ENCODE measurements around the gene LTO1.

Gene LTO1

DNA sequence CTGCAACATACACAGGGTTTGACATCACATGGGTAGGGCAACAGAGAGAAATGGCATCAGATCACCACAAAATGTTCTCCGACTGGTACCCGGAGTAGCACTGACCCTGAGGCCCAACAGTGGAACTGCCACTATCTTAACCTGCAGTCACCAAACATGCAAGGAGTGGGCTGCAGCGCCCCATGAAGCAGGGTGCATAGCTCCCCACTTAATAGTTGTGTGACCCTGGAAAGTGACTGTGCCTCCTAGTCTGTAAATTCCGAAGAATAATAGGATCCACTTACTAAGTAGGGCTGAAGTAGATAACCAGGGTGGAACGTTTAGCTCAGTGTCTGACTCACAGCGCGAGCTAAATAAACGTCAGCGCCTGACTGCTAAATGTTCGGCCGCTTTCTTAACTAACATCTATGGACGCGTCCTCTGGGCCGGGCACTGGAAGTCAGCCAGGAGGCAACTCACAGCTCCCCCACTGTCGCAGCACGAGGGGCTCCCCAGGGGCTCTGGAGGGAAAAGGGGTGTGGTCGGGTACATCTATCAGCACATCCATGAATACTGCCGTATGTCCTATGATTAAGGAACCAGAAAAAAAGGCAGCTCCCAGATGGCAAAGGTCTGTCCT is 777 bp downstream of the LTO1 start:
- DNase-seq, result no peak

DNA sequence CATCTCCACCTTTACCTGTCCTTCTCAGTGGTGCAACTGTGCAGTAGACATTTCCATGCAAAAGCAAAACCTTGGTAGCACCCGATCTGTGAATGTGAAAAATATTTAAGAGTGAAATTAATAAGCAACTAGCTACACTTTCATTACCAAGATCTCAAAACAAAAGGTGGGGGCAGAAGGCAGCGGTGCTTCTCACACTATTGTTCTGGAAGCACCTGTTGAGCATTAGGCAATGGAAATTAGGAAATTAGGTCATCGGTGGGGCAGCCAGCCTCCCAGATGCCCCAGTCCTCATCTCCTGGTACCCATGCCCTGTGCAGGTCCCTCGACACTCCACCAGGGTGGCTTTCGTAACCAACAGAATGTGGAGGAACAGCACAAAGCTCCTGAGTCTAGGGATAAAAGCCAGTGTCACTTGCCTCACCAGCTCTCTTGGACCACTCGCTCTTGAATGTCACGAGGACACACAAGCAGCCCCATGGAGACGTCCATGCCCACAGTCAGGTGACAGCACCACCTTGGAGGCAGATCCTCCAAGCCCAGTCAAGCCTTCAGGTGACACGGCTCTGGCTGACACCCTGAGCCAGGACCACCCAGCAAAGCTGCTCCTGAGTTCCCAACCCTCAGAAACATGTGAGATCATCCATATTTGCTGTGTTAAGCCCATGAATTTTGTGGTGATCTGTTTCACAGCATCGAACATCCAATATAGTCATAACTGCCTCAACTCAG is 3.3 kb downstream of the LTO1 start:
- DNase-seq, result no peak

DNA sequence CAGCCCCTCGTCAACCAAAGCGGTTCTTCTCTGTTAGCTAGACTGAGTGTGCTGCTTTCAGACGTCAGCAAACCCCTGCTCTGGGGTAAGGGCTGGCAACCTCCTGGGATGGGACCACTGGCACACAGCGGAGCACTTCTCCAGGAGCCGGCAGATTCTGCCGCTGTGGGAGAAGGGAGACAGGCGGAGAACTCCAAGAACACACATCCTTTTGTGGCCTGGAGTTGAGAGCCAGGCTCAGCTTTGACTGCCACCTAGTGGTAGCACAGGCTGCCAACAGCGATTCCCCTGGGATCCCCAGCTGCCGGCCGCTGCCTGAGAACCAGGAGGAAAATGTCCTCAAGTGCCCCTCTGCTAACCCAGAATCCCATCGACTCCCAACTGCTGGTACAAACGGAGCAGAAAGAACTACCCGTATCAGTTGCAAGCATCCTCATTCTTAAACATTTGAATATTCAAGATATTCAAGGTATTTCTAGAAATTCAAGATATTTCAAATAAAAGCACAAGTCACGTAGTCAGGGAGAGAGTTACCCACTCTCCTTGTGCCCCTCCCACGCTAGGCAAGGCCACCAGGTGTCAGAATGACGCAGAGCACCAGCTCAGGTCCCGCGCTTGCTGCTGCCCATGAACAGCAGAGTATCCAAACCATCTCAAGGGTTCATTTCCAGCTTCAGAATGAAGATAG is 4.9 kb downstream of the LTO1 start:
- DNase-seq, result peak; percentile 60

DNA sequence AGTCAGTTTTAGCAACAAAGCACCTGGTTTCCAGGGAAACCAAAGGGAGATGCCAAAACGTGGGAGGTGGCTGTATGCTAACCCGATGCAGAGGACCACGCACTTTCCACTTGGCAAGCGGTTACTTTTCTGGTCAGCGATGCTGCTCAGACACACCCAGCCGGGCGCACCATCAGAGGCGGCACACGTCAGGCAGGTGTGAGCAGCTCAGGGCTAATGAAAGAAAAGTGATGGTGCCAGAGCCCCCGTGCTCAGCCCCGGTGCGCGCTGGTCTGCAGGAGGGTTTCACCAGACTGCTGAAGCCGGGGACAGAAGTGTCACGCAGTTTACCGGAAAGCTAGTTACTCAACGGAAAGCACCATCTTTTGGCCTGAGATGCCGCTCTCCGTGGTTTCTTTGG is 5.7 kb downstream of the LTO1 start:
- DNase-seq, result no peak

GRCh38 chr11:69667619-69668604 is 7.2 kb downstream of the LTO1 start:
- no peak for DNase-seq

- DNase-seq, result no peak
These were observed 8.2 kb downstream of the LTO1 start for GRCh38 chr11:69666752-69667536.

DNA sequence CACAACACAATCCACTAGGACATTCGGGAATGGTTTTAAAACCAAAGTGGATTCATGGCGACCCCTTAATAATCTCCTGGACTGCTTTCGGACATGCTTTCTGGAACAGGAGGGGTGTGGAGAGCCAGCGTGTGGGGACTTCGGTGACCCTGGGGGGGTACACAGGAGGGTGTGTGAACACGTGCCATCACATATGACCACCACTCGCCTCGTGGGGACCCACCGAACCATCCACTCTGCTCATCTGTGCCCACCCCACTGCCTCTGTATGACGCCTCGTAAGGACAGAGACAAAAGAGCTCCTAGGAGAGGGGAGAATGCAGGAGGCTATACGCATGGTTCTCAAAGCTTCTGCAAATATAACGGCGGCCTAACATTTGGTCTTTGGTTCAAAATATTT is 8.9 kb downstream of the LTO1 start:
- DNase-seq, result no peak

GRCh38 chr11:69665669-69666068 is 9.5 kb downstream of the LTO1 start:
- no peak for DNase-seq

DNA sequence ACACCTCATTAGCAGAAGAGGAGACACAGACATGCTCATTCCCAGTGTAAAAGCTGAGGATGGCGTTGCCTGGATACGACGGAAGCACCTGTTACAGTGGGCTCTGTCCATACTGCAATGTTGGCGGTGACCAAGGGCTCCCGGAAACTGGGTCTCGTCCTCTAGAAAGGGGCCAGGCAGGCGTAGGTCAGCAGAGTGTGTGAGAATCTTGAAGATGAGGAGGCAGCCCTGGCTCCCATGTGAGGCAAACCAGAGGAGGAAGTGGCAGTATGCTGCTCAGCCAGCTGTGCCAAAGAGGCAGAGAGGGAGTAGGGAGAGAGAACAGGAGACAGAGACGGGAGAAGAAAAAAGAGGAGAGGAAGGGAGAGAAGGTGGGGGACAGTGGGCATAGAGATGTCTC is 10.3 kb downstream of the LTO1 start:
- DNase-seq, result no peak

DNA sequence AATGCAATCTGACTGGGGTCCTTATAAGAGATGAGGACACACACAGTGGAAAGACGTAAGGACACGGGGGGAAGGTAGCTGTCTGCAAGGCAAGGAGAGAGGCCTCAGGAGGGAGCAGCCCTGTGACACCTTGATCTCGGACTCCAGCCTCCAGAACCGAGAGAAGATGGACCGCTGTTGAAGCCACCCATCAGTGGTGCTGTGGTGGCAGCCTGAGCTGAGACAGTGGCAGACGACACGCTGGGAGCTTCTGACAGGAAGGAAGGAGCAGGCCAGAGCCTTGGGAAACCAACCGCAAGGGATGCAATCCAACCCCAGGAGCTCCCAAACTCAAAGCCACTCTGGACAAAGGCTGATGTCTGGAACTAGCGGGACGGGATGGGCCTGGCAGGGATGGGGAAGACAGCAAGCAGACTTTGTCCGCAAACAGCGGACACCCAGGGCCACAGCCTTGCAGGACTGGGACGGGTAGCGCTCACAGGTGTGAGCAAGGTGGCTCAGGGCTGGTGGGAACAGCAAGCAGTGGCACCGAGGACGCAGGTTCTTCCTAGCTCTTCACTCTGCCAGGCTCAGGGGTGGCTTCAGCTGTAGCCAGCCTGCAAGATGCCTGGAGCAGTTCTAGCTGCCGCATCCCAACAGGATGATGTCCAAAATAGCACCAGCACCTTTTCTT is 10.9 kb downstream of the LTO1 start:
- no peak for DNase-seq

DNA sequence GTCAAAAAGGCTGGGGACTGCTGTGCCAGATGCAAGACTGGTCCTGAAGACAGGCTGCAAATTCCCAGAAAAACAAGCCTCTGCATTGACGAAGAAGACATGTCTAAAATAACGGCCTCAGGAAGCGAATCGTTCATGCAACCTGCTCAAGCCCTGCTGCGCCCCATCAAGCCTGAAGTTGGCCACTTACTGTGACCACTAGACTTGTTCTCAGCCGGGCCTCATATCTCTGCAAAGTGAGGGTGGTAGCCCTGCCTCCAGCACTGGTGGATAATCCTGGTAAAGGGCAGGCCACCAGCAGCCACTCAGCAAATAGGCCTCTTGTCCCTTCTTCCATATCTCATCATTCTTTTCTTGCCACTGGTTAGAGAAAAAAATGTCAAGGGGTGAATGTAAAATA is 11.8 kb downstream of the LTO1 start:
- DNase-seq, result no peak

GRCh38 chr11:69662806-69663205 is 12.3 kb downstream of the LTO1 start:
- no peak for DNase-seq

DNA sequence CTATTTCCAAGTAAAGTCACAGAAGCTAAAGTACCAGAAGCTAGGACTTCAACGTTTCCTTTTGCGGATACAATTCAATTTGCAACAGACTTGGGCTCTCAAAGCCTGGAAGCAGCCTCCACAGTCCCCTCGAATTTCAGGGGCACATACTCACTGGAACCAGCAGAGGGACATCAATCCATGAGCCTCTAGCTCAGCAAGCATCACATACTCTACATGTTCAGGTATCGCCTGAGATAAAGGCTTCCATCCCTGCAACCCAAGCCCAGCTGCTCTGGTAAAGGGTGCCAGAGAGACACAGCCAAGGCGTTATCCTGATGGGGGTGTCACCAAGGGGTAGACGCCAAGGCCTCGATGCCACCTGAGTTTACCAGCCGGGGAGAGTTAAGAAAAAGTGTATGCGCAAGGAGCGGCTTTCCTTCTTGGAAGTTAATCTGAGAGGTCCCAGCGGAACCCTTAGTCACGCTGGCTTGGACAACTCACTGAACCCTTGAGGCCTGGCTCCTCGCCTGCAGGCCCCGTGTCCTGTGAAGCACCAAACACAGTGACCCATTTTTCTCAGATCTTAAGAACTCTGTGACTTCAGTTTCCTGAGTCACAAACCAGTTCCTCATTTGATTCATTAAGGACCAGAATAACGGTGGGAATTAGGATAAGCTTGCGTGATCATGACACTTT is 13.0 kb downstream of the LTO1 start:
- DNase-seq, result no peak

DNA sequence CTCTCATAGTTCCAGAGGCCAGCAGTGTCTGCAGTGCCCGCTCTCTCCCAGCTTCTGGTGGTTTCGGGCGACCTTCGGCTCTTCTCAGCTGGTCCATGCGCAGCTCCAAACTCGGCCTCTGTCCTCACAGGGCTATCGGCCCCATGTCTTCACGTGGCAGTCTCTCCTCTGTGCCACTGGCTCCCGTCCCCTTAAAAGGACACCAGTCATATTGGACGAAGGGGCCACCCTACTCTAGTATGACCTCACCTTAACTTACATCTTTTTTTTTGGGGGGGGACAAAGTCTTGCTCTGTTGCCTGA is 13.8 kb downstream of the LTO1 start:
- no peak for DNase-seq

DNA sequence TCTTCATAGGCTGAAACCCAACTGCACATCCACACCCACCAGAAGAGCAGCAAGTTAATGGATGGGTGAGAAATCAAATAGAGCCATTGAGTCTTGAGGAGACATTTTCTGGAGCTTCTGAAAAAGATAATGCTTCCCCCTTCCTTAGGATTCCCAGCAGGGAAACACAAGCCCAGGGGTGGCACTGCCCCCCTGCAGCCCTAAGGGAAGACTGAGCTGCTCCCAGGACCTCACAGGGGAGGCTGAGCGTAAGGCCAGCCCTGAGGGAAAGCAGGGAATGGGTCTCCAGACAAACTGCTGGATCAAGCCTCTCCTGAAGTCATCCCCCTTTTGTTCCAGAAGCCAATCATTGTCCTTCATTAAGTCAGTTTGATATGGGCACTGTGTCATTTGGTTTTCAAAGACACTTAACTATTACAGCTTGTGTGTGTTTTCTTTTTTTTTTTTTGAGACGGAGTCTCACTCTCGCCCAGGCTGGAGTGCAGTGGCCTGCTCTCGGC is 15.1 kb downstream of the LTO1 start:
- DNase-seq, result no peak

DNA sequence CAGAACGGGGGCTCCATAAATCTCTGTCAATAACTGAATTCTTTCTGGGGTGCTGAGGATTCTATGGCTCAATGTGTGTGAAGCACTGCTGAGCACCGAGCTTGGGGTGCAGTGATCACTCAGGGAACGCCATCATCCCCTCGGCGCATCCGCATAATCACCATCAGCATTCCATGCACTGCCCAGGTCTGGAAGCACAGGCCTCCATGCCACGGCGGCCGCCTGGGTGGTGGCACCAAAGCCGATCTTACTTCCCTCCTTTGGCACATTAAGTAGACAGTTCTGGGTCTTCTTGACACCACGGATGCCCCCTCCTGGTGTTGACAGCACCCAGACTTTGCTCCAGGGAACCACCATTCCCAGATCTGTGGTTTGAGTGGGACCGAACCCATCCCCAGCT is 15.6 kb downstream of the LTO1 start:
- no peak for DNase-seq

- DNase-seq, result no peak
These were observed 16.3 kb downstream of the LTO1 start for GRCh38 chr11:69658626-69659450.

DNA sequence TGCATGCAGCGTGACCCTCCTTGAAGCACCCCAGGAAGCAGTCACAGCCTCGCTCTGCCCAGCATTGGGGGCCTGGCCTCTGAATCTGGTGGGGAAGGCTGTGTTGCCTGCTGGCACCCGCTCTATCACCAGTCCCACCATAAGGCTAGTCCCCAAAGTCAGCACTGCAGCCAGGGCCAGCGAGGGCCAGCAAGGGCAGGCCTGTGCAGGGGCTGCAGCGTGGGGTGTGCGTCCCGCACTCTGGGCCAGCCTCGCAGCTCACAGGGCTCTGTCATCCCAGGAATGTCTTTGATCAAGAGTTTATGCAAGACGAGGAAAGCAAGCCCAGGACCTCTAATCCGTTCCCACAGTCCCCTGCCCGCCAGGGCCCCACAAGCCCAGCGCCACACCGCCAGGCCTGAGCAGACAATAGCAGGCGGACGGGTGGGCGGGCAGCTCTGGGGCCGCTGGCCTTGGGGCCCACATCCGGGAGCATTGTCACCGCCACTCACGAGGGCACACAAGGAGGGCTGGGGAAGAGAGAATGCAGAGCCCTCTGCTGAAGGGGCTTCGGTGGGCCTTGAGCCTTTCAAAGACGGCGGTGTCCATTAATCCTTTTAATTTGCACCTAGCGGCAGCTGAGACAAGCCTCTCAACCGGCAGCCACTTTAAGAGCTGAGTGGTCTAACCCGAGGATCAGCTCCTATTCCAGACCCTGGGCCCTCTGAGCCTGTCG is 17.1 kb downstream of the LTO1 start:
- DNase-seq, result no peak

DNA sequence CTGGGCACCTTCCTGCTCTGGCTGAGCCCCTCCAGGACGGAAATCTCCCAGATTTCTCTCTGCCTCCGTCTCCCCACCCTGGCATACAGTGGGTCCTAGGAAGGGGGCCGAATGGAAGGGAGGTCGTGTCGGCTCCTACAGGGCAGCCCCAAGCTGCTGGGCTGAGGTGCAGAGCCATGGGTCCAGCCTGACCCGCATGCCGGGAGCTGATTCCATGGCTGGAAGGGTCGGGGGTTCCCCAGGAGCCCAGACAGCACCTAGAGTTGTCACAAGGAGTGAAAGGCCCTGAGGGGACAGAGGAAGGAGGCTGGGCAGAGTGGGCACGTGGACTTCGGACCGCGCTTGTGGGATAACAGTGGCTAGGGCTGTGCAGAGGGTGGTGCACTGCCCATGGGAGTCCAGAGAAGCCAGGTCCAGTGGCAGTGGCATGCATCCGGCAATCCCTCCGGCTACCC is 17.7 kb downstream of the LTO1 start:
- DNase-seq, result no peak

All from stimulated activated CD4-positive, alpha-beta T cell treated with anti-CD3 and anti-CD28 coated beads, Interleukin-4, amount 100 ng/mL, for 1 hour (primary cell).